B cell (primary cell): ENCODE measurements around the gene KRT80.

ENCODE experiments used
- CTCF ChIP-seq: fragments of 200-600 bp; IDR thresholded peaks from one replicate; pipeline ENCODE4 v1.8.0; 2022; ENCODE audit warnings: antibody characterized with exemption, mild to moderate bottlenecking
- EZH2 ChIP-seq: IDR thresholded peaks from 2 replicates; pipeline ENCODE4 v1.6.1; 2012; ENCODE audit warnings: borderline replicate concordance, low read depth, mild to moderate bottlenecking, moderate library complexity, low read length; ENCODE audit not compliant: insufficient read depth, poor library complexity, severe bottlenecking

- TF ChIP-seq EZH2 (no peak), CTCF (no peak)
Observed at GRCh38 chr12:52199294-52199919, 7.6 kb upstream of the KRT80 start.
